ENCODE measurements around the gene CFAP99.

- TF ChIP-seq, protein P1, sequence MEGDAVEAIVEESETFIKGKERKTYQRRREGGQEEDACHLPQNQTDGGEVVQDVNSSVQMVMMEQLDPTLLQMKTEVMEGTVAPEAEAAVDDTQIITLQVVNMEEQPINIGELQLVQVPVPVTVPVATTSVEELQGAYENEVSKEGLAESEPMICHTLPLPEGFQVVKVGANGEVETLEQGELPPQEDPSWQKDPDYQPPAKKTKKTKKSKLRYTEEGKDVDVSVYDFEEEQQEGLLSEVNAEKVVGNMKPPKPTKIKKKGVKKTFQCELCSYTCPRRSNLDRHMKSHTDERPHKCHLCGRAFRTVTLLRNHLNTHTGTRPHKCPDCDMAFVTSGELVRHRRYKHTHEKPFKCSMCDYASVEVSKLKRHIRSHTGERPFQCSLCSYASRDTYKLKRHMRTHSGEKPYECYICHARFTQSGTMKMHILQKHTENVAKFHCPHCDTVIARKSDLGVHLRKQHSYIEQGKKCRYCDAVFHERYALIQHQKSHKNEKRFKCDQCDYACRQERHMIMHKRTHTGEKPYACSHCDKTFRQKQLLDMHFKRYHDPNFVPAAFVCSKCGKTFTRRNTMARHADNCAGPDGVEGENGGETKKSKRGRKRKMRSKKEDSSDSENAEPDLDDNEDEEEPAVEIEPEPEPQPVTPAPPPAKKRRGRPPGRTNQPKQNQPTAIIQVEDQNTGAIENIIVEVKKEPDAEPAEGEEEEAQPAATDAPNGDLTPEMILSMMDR (IDR thresholded peaks at IDR 0.05) = no peak
- TF ChIP-seq POLR2AphosphoS5 (IDR thresholded peaks at IDR 0.05; ENCODE audit: low read depth, low read length) = no peak
Observed at GRCh38 chr4:2437475-2438215, 18.9 kb downstream of the CFAP99 start.

All from Panc1 (cell line).